Measurements from ENCODE around the gene BRF1. TPM values are rescaled to one million over a fixed set of nuclear protein-coding genes. Genes with fewer than 3 reads are reported as not detected.
"Not testable (repeated sequence)": the region's sequence is repeated elsewhere in the genome, so short reads cannot be mapped to it uniquely, and the experiment has no call there.

Gene BRF1
- total RNA-seq, 2 experiments from 2014 or later, result 25.5 to 27.4 TPM

DNA sequence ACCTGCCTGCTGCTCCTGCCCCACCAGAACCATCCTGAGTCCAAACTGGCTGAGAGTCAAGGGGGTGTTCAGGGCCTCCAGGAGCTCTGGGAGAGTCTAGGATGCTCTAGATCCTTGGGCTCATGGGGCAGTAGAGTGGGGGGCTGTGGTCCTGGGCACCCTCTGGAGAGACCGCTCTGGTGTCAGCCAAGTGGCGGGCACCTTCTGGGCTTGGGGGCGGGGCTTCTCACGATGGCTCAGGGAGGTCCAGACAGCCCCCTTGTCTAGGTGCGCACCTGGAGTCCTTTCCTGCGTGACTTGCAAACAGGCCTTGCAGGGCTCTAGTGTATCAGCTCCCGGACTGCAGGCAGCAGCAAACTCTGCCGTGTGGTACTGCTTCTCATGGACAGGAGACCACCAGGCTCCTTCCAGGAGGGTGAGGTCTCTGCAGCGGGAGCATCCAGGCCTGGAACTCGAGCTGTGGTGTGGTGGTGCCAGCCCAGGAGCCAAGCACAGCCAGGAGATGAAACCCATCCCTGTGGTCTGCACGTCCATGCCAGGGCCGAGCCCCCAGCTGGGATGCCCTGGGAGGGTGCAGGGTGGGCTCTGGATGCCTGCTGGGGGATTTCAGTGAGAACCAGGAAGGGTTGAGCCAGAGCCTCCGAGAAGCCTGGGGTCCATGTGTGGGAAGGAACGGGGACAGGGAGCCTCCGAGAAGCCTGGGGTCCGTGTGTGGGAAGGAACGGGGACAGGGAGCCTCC is 28.8 kb upstream of the BRF1 start:
- no peaks in the 10 kb centered on the region for H3K27me3 Mint-ChIP-seq
- H3K27ac Mint-ChIP-seq, result no peak overlapping the region
- no peak overlapping the region for H3K4me3 Mint-ChIP-seq
- ChIA-PET CTCF (no interaction called here), POLR2A (no interaction called here)
- H3K36me3 Mint-ChIP-seq, result no peaks in the 10 kb centered on the region
- H3K9me3 Mint-ChIP-seq, result no peaks in the 10 kb centered on the region
- peaks cover 26% of the 10 kb centered on the region for H3K4me1 Mint-ChIP-seq (ENCODE audit: low read depth)
- intact Hi-C loops (cut with micrococcal nuclease), result no loop called here
- no peak for DNase-seq

DNA sequence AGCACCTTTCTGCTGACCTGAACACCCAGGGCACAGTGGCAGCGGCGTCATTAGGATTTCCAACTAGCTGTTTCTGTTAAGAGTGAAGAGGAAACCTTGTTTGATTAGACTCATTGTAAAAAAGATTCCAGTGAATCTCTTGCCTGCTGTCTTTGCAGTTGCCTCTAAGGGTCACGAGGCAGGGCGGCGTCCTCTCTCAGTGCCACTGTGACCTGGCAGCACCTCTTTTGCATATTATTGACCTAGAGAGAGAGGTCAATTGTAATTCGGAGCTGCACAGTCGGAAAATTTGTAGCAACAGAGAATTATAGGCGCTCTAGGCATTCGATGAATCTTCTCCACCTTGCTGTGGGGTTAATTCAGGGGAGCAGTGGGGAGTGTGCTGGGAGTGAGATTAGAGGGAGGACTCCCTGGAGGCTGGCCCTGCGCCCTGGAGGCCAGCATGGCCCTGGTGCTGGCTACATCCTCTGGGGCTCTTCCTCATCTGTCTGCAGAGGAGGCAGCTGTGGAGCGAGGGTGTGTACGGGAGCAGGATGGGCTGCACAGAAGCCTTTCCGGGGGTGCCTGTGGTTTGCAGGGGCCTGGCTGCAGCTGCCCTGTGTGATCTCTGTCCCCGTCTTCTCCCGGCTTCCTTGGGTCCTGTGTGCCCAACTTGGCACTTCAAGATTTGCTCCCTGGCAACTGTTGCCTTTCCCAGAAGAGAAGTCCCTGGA is 28.0 kb upstream of the BRF1 start:
- Mint-ChIP-seq H3K9me3 (no peaks in the 10 kb centered on the region), H3K4me1 (ENCODE audit: low read depth) (peaks cover 26% of the 10 kb centered on the region), H3K4me3 (no peak overlapping the region), H3K27me3 (no peaks in the 10 kb centered on the region), H3K27ac (no peak overlapping the region), H3K36me3 (no peaks in the 10 kb centered on the region)
- intact Hi-C loops (cut with micrococcal nuclease), result no loop called here
- POLR2A ChIA-PET, result no interaction called here
- DNase-seq, result no peak
- CTCF ChIA-PET, result no interaction called here

DNA sequence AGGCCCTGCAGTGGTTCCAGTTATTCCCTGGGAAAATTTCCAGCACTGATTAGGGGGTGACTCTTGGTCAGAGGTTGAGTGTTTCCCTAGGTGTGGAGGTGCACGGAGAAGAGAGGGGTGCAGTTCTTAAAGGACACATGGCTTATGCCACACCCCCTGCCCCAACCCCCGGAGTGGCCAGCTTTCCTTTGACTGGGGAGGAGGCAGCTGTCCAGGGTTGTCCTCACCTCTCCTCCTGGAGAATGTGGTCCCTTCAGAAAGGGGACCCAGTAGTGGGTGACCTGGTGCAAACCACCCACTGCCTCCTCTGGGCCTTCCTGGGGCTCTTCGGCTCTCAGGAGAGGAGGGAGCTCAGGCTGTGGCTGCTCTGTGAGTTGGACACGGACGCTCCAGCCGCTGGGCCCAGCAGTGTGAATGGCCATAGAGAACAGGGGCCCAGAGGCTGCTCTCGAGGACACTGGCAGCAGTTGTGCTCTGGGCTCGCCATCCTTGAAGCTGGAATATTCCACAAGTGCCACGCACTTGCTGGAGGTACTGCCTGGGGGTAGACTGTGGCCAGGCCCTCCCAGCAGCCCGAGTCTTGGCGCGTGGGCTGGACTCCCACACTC is 27.4 kb upstream of the BRF1 start:
- intact Hi-C loops (cut with micrococcal nuclease), result no loop called here
- ChIA-PET POLR2A (no interaction called here), CTCF (no interaction called here)
- H3K4me3 Mint-ChIP-seq, result no peak overlapping the region
- H3K4me1 Mint-ChIP-seq (ENCODE audit: low read depth), result peaks cover 30% of the 10 kb centered on the region
- H3K36me3 Mint-ChIP-seq, result no peaks in the 10 kb centered on the region
- no peaks in the 10 kb centered on the region for H3K9me3 Mint-ChIP-seq
- no peaks in the 10 kb centered on the region for H3K27me3 Mint-ChIP-seq
- no peak overlapping the region for H3K27ac Mint-ChIP-seq
- no peak for DNase-seq

DNA sequence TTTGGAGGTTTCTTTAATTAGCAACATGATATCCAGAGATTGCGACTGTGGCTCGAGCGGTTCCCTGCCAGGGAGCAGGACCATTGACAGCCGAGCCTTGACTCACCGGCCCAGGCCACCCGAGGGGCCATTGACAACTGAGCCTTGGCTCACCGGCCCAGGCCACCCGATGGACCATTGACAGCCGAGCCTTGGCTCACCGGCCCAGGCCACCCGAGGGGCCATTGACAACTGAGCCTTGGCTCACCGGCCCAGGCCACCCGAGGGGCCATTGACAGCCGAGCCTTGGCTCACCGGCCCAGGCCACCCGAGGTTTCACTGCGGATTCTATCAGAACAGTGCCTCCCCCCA is 26.9 kb upstream of the BRF1 start:
- CTCF ChIA-PET; H3K9me3 Mint-ChIP-seq; intact Hi-C loops (cut with micrococcal nuclease); DNase-seq; H3K36me3 Mint-ChIP-seq; H3K27ac Mint-ChIP-seq; H3K27me3 Mint-ChIP-seq; POLR2A ChIA-PET; H3K4me3 Mint-ChIP-seq: not testable (repeated sequence)
- H3K4me1 Mint-ChIP-seq (ENCODE audit: low read depth), result peaks cover 35% of the 10 kb centered on the region

DNA sequence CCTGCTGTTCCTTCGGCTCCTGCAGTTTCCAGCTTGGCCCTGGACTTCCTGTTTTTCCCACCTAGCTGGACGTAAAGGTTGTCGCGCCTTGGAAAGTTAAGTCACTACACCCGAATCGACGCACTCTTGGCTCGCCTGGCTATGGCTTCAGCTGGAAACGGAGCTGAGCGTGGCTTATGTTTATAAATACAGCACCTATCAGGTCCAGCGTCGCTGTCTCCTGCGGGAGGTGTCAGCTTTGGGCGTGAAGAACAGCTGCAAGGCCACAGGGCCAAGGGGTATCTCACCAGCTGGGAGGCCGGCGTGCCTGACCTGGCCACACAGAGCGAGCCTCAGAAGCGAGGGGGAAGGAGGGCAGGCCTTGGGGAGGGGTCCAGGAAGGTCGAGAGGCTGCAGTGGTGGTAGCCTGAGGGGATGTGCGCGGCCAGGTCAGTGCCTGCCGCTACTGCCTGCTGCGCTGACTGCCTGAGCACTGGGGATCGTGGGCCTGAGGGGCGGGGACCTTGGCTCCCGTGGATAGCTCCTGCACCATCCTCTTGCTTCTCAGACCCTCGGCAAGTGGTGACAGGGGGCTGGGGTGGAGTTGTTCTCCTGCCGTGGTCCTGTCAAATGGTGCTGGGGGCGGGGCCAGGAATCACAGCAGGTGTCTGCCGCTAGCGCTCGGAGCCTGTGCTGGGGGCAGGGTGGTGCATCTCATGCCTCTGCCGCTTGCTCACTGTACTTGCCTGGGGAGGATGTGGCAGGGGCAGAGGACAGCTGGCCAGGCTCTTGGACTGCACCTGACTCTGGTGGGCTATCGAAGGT is 26.3 kb upstream of the BRF1 start:
- no peak overlapping the region for H3K27ac Mint-ChIP-seq
- H3K36me3 Mint-ChIP-seq, result no peaks in the 10 kb centered on the region
- ChIA-PET POLR2A (no interaction called here), CTCF (no interaction called here)
- H3K9me3 Mint-ChIP-seq, result no peaks in the 10 kb centered on the region
- intact Hi-C loops (cut with micrococcal nuclease), result no loop called here
- no peaks in the 10 kb centered on the region for H3K27me3 Mint-ChIP-seq
- peaks cover 37% of the 10 kb centered on the region for H3K4me1 Mint-ChIP-seq (ENCODE audit: low read depth)
- no peak for DNase-seq
- no peak overlapping the region for H3K4me3 Mint-ChIP-seq

DNA sequence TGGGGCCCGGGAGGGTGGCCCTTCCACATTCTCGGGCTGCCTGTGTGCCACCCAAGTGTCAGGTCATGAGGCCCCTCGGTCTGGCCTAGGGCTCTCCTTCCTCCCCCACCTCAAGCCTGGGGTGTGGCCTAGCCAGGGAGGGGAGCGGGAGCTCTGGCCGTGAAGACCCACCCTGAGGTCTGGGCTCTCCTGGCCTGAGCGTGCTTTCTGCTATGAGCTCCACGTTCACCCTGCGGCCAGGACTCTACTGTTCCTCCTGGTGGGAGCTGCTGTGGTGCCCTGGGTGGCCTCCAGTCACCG is 25.7 kb upstream of the BRF1 start:
- no peak for DNase-seq
- Mint-ChIP-seq H3K27me3 (no peaks in the 10 kb centered on the region), H3K4me3 (no peak overlapping the region), H3K36me3 (no peaks in the 10 kb centered on the region), H3K4me1 (ENCODE audit: low read depth) (peaks cover 32% of the 10 kb centered on the region), H3K27ac (no peak overlapping the region), H3K9me3 (no peaks in the 10 kb centered on the region)
- CTCF ChIA-PET, result no interaction called here
- intact Hi-C loops (cut with micrococcal nuclease), result no loop called here
- POLR2A ChIA-PET, result no interaction called here

DNA sequence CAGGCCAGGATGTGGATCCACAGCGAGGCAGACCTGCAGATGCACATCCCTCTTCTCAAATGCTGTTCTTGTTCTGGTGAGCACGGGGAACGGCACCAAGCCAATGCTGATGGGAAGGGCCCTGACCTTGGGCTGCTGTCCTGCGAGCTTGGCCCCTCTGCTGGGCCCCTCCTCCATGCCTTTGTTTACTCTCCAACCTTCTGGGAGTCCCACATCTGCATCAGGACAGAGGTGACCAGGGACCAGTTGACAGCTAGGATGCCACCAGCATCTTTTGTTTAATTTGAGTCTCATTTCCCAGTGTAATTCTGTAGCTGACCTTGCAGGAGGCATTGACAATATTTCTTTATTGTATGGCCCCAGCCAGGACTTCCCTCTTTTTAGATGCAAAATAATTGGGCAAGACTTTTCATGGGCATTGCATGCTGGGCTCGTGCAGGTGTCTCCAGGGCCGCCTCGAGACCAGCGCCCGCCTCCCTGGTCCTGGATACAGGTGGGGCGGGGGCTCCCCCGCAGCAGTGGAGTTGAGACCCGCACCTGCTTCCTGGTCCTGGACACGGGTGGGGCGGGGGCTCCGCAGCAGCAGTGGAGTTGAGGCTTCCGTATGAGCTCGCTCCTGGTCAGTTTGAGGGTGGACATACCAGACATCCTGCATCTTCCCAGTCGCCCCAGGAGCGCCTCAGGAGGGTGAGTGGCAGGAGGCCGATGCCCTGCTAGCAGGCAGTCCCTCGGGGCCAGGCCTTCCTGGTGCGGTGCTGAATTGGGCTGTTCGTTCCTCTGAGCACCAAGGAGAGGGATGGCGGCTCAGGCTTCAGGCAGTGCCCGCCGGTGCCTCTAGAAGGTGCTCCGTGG is 25.1 kb upstream of the BRF1 start:
- no peak overlapping the region for H3K27ac Mint-ChIP-seq
- peaks cover 28% of the 10 kb centered on the region for H3K4me1 Mint-ChIP-seq (ENCODE audit: low read depth)
- intact Hi-C loops (cut with micrococcal nuclease), result no loop called here
- ChIA-PET CTCF (interaction anchor here (2.0 kb wide), 1 partner anchor 45 kb away, joined by 4 read pairs; no protein-coding TSS in a partner anchor), POLR2A (no interaction called here)
- H3K36me3 Mint-ChIP-seq, result no peaks in the 10 kb centered on the region
- DNase-seq, result no peak
- H3K9me3 Mint-ChIP-seq, result no peaks in the 10 kb centered on the region
- no peaks in the 10 kb centered on the region for H3K27me3 Mint-ChIP-seq
- no peak overlapping the region for H3K4me3 Mint-ChIP-seq

DNA sequence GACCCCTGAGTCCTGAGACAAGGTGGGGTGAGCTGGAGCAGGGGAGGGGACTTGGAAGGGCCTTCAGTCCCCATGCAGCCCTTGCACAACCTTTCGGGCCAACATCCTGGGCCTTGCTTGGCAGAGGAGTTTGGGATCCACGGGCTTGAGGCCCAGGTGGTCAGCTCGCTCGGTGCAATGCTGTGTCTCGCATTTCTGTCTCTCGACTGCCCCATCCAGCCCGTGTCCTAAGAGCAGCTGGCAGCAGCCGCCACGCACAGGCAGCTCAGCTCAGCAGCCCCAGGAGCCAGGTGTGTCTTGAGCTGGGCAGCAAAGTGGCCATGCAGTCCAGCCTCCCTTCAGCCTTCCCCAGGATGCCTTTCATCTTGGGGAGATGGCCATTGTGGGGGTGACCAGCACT is 24.5 kb upstream of the BRF1 start:
- intact Hi-C loops (cut with micrococcal nuclease), result no loop called here
- no peak overlapping the region for H3K4me3 Mint-ChIP-seq
- H3K9me3 Mint-ChIP-seq, result no peaks in the 10 kb centered on the region
- POLR2A ChIA-PET, result no interaction called here
- H3K36me3 Mint-ChIP-seq, result no peaks in the 10 kb centered on the region
- H3K27me3 Mint-ChIP-seq, result no peaks in the 10 kb centered on the region
- H3K27ac Mint-ChIP-seq, result no peak overlapping the region
- peaks cover 22% of the 10 kb centered on the region for H3K4me1 Mint-ChIP-seq (ENCODE audit: low read depth)
- DNase-seq, result no peak
- CTCF ChIA-PET, result interaction anchor here (2.0 kb wide), 1 partner anchor 45 kb away, joined by 4 read pairs; no protein-coding TSS in a partner anchor

DNA sequence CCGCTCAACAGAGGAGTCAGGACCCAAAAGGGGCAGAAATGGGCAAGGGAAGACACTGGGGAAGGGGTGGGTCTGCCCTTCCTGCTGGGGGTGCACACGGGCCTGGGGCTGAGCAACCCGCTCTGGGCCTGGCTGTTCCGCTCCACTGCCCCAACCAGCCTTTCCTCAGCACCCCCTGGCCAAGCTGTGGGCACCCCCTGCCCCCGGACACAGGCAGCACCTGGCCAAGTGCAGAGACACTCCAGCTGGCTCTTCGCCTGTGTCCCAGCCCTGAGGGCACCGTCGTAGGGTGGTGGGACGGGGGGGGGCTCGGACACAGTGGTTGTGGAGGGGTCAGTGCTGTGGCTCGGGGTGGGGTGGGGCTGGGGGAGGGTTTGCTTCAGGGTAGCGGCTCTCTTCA is 24.1 kb upstream of the BRF1 start:
- no peak for DNase-seq
- Mint-ChIP-seq H3K4me1 (ENCODE audit: low read depth) (peaks cover 20% of the 10 kb centered on the region), H3K4me3 (no peak overlapping the region), H3K27ac (no peak overlapping the region), H3K9me3 (no peaks in the 10 kb centered on the region), H3K36me3 (no peaks in the 10 kb centered on the region), H3K27me3 (no peaks in the 10 kb centered on the region)
- intact Hi-C loops (cut with micrococcal nuclease), result no loop called here
- ChIA-PET POLR2A (no interaction called here), CTCF (interaction anchor here (1.2 to 2.0 kb wide), 2 partner anchors 46 to 77 kb away, joined by 3 to 4 read pairs; partner anchors contain the start of gene BTBD6)

DNA sequence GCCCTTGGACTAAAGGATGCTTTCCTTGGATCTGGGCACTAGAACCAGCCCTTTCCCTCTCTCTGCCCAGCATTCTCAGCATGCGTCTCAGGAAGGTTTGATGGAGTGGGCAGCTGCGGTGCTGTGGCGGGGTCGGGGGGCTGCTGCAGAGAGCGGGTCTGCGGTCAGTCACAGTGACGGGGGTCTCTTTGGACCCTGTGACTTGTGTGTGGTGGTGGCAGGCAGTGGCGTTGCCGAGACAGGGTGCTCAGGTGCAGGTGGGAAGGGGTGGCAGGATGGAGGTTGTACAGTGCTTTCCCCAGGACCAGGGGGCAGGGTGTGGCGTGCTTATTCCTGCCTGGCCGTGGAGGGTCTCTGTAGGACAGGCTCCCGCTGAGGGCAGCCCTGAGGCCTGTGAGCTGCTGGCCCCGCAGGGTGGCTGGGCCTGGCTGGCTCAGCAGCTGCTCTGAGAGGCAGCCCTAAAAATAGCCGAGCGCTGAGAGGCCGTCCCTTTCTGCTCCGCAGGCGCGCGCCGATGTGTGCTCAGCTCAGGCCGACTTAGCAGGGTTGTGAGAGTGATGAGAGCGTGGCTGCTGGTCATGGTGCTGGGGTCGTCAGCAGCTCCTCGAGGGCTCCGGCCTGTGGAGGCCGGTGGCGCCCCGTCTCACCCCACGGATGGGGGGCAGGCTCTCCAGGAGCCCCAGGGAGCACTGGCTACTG is 23.4 kb upstream of the BRF1 start:
- no peaks in the 10 kb centered on the region for H3K27me3 Mint-ChIP-seq
- no peaks in the 10 kb centered on the region for H3K36me3 Mint-ChIP-seq
- H3K27ac Mint-ChIP-seq, result no peak overlapping the region
- no peak for DNase-seq
- intact Hi-C loops (cut with micrococcal nuclease), result no loop called here
- no peak overlapping the region for H3K4me3 Mint-ChIP-seq
- ChIA-PET POLR2A (no interaction called here), CTCF (interaction anchor here (1.2 to 2.0 kb wide), 2 partner anchors 46 to 76 kb away, joined by 3 to 4 read pairs; partner anchors contain the start of gene BTBD6)
- H3K9me3 Mint-ChIP-seq, result no peaks in the 10 kb centered on the region
- peaks cover 15% of the 10 kb centered on the region for H3K4me1 Mint-ChIP-seq (ENCODE audit: low read depth)

DNA sequence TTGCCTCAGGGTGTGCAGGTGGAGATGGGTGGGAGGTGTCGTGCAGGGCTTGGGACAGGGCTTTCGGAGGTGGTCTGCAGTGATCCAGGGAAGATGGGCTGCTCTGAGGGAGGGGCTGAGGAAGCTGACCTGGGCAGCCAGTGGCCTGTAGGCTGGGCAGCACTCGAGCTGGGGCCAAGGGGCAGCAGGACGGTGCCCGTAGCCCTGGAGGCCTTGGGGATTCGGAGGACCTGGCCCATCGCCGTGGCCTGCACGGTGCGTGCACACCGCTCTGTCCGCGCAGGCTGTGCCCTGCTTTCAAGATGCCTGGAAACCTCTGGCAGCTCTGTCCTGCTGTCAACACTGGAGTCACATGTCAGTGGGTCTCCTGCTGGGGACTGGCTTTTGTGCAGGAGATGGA is 22.9 kb upstream of the BRF1 start:
- intact Hi-C loops (cut with micrococcal nuclease), result no loop called here
- Mint-ChIP-seq H3K4me3 (no peak overlapping the region), H3K36me3 (no peaks in the 10 kb centered on the region), H3K9me3 (no peaks in the 10 kb centered on the region), H3K27me3 (no peaks in the 10 kb centered on the region), H3K27ac (no peak overlapping the region), H3K4me1 (ENCODE audit: low read depth) (peaks cover 12% of the 10 kb centered on the region)
- DNase-seq, result no peak
- POLR2A ChIA-PET, result no interaction called here
- CTCF ChIA-PET, result interaction anchor here (1.2 kb wide), 1 partner anchor 76 kb away, joined by 3 read pairs; the partner anchor contains the start of gene BTBD6

All from activated CD4-positive, alpha-beta memory T cell treated with anti-CD3 and anti-CD28 coated beads for 36 hours (primary cell).